ENCODE results near the gene SLC41A2. TPM values are rescaled to one million over a fixed set of nuclear protein-coding genes. Genes with fewer than 3 reads are reported as not detected.

SLC41A2 gene, protein sequence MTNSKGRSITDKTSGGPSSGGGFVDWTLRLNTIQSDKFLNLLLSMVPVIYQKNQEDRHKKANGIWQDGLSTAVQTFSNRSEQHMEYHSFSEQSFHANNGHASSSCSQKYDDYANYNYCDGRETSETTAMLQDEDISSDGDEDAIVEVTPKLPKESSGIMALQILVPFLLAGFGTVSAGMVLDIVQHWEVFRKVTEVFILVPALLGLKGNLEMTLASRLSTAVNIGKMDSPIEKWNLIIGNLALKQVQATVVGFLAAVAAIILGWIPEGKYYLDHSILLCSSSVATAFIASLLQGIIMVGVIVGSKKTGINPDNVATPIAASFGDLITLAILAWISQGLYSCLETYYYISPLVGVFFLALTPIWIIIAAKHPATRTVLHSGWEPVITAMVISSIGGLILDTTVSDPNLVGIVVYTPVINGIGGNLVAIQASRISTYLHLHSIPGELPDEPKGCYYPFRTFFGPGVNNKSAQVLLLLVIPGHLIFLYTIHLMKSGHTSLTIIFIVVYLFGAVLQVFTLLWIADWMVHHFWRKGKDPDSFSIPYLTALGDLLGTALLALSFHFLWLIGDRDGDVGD
- total RNA-seq = 13.2 and 16.8 TPM in 2 replicates

DNA sequence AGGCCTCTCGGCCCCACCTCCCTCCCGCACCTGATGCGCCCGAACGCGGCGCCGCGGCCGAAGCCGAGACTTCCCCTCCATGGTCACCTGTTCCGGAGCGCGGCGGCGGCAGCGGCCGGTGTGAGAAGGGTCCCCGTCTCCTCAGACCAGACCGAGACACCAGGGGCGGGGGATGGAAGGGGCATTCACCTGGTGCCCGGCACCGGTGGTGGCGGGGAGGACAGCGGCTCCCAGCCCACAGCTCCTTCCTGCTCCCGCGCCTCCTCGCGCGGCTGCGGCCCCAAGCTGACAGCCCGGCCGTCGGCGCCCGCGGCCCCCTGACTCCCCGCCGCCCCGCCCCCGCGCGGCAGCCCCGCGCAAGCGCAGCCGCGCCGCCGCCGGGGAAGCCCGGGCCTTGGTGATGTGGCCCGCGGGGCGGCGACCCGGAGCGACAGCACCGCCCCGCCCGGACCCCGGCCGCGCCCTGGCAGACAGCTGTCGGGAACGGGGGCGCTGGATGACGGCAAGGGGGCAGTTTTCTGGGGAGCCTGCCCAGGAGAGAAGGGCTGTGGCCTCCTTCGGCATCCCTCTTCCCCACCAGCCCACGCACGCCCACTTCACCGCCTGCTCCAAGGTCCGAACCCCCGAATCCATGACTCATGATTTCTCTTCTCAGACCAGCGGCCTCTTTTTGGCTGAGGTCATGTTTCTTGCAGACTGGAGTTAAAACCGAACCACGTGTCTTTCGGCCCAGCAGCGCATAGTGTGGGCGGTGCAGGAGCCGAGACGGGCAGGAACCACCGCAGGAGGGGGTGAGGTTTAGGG is at the start of gene SLC41A2:
Gene SLC41A2 (minus strand): TSS at position 290 of the 804 bp plus-strand sequence. CDS start 29,763 bp downstream, outside the sequence.
- peak; percentile 83 for DNase-seq (ENCODE audit: low read depth)
- peak within 1 kb of the TSS; percentile 78 for H3K4me3 ChIP-seq (ENCODE audit: low read depth, low read length)
- TF ChIP-seq, protein P1, sequence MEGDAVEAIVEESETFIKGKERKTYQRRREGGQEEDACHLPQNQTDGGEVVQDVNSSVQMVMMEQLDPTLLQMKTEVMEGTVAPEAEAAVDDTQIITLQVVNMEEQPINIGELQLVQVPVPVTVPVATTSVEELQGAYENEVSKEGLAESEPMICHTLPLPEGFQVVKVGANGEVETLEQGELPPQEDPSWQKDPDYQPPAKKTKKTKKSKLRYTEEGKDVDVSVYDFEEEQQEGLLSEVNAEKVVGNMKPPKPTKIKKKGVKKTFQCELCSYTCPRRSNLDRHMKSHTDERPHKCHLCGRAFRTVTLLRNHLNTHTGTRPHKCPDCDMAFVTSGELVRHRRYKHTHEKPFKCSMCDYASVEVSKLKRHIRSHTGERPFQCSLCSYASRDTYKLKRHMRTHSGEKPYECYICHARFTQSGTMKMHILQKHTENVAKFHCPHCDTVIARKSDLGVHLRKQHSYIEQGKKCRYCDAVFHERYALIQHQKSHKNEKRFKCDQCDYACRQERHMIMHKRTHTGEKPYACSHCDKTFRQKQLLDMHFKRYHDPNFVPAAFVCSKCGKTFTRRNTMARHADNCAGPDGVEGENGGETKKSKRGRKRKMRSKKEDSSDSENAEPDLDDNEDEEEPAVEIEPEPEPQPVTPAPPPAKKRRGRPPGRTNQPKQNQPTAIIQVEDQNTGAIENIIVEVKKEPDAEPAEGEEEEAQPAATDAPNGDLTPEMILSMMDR (IDR thresholded peaks at IDR 0.05; ENCODE audit: insufficient read depth, low read depth, low read length) = no peak

DNA sequence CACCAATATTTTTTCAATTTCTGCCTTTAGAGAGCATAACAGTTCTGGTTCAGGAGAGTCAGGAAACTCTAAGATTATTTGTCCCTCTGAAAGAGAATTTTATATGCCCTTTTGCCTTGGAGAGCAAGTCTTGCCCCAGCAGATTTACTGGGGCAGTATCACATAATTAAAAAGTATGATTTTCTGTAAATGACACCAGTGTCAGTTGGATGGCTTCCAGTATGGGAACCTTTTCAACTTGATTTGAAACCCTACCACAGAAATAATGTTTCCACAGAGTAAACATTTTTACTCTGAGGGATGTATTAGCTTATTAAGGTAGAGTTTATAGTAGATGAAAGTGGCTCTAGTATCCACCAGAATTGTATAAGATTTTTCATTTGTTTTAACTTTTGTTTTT is 43.4 kb upstream of the SLC41A2 start:
- DNase-seq (ENCODE audit: low read depth) = no peak
- TF ChIP-seq, protein P1 (IDR thresholded peaks at IDR 0.05; ENCODE audit: insufficient read depth, low read depth, low read length) = no peak
- H3K4me3 ChIP-seq (ENCODE audit: low read depth, low read length) = no peak overlapping the region

DNA sequence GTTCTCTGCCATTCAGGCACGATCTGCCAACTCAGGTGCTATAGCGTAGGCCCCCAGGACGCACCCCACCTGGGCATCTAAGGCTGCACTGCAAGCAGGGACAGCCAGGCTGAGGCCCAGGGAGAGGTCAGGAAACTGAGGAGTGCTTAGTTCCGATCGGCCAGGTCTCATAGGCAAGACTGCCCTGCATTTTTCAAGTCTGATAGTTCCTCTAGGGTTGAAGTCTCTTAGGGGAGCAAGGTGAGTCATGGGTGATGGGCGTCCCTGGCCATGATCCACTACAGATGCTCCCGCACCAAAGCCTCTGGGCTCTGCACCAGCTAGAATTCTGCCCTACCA is 41.2 kb upstream of the SLC41A2 start:
- no peak overlapping the region for H3K4me3 ChIP-seq (ENCODE audit: low read depth, low read length)
- DNase-seq (ENCODE audit: low read depth) = no peak
- TF ChIP-seq, protein P1 (IDR thresholded peaks at IDR 0.05; ENCODE audit: insufficient read depth, low read depth, low read length) = no peak

DNA sequence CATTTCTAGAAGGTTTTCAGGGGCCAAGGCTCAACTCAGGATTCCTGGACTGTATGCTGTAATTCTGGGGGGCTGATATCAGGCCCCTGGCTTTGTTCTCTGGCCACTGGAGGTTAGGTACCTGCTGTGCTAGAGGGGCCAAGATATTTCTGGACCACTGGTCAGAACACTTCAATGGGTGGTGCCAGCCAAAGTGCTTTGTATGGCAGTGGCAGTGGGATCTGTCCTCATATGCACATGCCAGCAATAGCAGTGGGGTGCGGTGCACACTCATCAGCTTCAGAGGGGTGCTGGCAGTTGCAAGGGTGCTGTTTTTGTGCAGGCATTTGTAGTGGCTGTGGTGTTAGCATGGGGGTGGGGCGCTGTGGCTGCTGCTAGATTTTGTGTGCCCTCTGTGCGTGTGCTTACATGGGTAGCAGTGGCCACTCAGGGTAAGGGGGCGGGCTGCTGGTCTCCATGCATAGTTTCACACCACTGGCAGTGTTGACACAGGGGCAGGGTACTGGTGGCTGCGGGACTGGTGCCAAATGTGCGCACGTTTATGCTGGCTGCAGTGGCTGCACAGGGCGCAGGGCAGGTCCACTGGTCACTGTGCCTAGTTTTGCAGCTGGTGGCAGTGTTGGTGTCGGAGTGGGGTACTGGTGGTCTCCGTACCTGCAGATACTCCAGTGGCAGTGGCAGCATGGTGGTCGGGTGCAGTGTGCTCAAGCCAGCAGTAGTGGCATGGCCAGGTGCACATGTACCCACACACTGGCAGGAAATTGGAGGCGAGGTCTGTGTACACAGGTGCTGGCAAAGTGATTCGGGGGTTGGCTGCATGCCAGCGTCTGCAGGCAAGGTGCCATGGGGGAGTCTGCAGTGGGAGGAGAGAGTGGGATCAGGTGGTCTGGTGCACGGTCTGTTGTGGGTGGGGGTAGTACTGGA is 40.6 kb upstream of the SLC41A2 start:
- no peak for DNase-seq (ENCODE audit: low read depth)
- TF ChIP-seq, protein P1 (IDR thresholded peaks at IDR 0.05; ENCODE audit: insufficient read depth, low read depth, low read length) = no peak
- H3K4me3 ChIP-seq (ENCODE audit: low read depth, low read length) = no peak overlapping the region

DNA sequence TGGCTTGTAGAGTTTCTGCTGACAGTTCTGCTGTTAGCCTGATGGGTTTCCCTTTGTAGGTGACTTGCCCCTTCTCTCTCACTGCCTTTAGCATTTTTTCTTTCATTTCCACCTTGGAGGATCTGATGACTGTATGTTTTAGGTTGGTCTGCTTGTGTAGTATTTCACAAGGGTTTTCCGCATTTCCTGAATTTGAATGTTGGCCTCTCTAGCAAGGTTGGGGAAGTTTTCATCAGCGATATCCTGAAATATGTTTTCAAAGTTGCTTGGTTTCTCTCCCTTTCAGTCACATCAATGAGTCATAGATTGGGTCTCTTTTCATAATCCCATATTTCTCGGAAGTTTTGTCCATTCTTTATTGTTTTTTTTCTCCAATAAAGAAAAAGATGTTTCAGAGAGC is 39.5 kb upstream of the SLC41A2 start:
- no peak overlapping the region for H3K4me3 ChIP-seq (ENCODE audit: low read depth, low read length)
- TF ChIP-seq, protein P1 (IDR thresholded peaks at IDR 0.05; ENCODE audit: insufficient read depth, low read depth, low read length) = no peak
- DNase-seq (ENCODE audit: low read depth) = no peak

DNA sequence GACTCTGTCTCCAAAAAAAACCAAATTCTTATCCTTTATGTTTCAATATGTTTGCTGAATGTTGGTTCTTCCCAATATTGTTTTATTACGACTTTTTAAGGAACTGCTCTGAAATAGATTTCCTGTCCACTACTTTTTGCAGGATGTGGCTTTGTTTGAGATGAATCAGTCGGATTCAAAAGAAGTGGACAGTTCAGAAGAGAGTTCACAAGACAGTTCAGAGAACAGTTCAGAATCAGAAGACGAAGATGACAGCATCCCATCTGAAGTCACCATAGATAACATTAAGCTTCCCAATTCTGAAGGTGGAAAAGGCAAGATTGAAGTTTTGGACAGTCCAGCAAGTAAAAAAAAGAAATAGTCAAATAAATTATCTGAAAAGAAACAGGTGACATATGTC is 36.2 kb upstream of the SLC41A2 start:
- no peak overlapping the region for H3K4me3 ChIP-seq (ENCODE audit: low read depth, low read length)
- DNase-seq (ENCODE audit: low read depth) = no peak
- TF ChIP-seq, protein P1 (IDR thresholded peaks at IDR 0.05; ENCODE audit: insufficient read depth, low read depth, low read length) = no peak
